ENCODE data around the gene MRPS16. TPM values are rescaled to one million over a fixed set of nuclear protein-coding genes. Genes with fewer than 3 reads are reported as not detected.
A peak's percentile ranks its signal among the peaks of the same experiment; 100 is the strongest.

MRPS16 gene
- total and polyA plus RNA-seq, 9 of the 15 experiments (the other 6 are each of a cell fraction or from before 2014, with no cell fraction given) = 65.0 to 239 (median 146) TPM

DNA sequence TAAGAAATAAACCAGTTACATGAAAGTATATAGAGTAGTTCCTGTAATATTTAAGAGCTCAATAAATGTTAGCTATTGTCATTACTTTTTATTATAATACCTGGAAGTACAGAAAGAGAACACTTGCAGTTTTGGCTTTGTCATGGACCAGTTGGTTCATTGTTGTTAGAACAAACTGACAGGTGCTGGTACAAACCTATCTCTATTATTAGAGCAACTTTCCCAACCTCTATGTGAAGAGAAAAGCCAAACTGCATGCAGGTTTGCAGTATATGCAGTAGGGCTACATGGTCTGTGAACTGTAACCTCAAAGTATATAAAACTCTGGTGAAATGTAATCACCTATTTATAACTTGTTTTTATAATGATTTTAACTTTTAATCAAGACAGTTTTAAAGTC is 25.8 kb downstream of the MRPS16 start:
- Histone ChIP-seq H3K9me1 (ENCODE audit: control insufficient read depth, insufficient read depth, low read length) (no peaks in the 10 kb centered on the region), H3K27me3 (ENCODE audit: control insufficient read depth in 2 of 2, insufficient read depth in 2 of 2, low read length in 2 of 2) (no peaks in the 10 kb centered on the region), H3K79me2 (ENCODE audit: control insufficient read depth, insufficient read depth, low read length) (no peaks in the 10 kb centered on the region), H3K4me2 (ENCODE audit: insufficient read depth, low read length) (no peak overlapping the region), H4K20me1 (replicated peaks; ENCODE audit: control insufficient read depth, insufficient read depth, low read length) (no peaks in the 10 kb centered on the region; the same call in 1 of the 2 replicates), H3K9ac (ENCODE audit: insufficient read depth in 1 of 2, low read depth in 2 of 2, low read length in 2 of 2) (no peak overlapping the region), H3K4me1 (replicated peaks in 1 of 2; ENCODE audit: control insufficient read depth in 2 of 2, insufficient read depth in 2 of 2, low read length in 2 of 2) (peaks cover 0 to 9% of the 10 kb centered on the region in 2 experiments; a peak in 3 of 5 replicates), H3K36me3 (ENCODE audit: control insufficient read depth, insufficient read depth, low read length) (no peaks in the 10 kb centered on the region), H3K4me3 (no peak overlapping the region), H3K27ac (ENCODE audit: extremely low read depth, low read depth, low read length) (no peak overlapping the region), H2AFZ (ENCODE audit: low read depth, low read length) (no peak overlapping the region), H3K9me3 (replicated peaks; ENCODE audit: control insufficient read depth, insufficient read depth, low read depth, low read length) (no peaks in the 10 kb centered on the region)
- BruUV-seq (replicated peaks) = no TSS peak
- no peak for FAIRE-seq
- intact Hi-C loops (cut with micrococcal nuclease) (no loop called here), in situ Hi-C loops (cut with MboI) (no loop called here)
- DNase-seq (ENCODE audit: extremely low read depth in 1 of 4, low spot score in 3 of 4) = no peak
- POLR2A ChIA-PET = interaction anchor here (1.5 to 2.5 kb wide), 5 partner anchors 7 to 20 kb away, joined by 3 to 13 read pairs (median 4); partner anchors contain the start of gene DNAJC9
- no peak for ATAC-seq
- CTCF ChIA-PET (ENCODE audit: low intra/inter-chr PET ratio) = no interaction called here
- TF ChIP-seq KDM5B (IDR thresholded peaks at IDR 0.05; ENCODE audit: insufficient replicate concordance, low read depth, low read length) = no peak
- 0 out of 2 replicates have a peak, but pooled peaks have one; percentile 43 for TF ChIP-seq ZNF551 (CRISPR knock-in tag; IDR thresholded peaks at IDR 0.05)

DNA sequence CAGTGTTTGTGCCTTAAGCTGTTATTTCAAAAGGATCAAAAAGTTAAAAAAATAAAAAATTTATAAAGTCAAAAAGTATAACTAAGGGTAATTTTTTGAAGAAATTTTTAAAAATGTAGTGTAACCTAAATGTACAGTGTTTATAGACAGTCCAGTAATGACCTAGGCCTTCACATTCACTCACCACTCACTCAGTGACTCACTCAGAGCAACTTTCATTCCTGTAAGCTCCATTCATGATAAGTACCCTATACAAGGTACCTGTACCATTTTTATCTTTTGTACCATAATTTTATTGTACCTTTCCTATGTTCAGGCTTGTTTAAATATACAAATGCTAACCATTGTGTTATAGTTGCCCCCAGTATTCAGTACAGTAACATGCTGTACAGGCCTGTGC is 26.9 kb downstream of the MRPS16 start:
- H3K4me2 ChIP-seq (ENCODE audit: insufficient read depth, low read length) = no peak overlapping the region
- no peak overlapping the region for H3K4me3 ChIP-seq
- no peaks in the 10 kb centered on the region for H3K9me1 ChIP-seq (ENCODE audit: control insufficient read depth, insufficient read depth, low read length)
- DNase-seq (ENCODE audit: extremely low read depth in 1 of 4, low spot score in 3 of 4) = no peak
- intact Hi-C loops (cut with micrococcal nuclease) (no loop called here), in situ Hi-C loops (cut with MboI) (no loop called here)
- ChIA-PET POLR2A (interaction anchor here (1.1 to 2.5 kb wide), 5 partner anchors 8 to 27 kb away, joined by 3 to 13 read pairs (median 4); partner anchors contain the start of genes DNAJC9 and MRPS16), CTCF (ENCODE audit: low intra/inter-chr PET ratio) (no interaction called here)
- no peaks in the 10 kb centered on the region for H3K79me2 ChIP-seq (ENCODE audit: control insufficient read depth, insufficient read depth, low read length)
- no peak overlapping the region for H3K9ac ChIP-seq (ENCODE audit: insufficient read depth in 1 of 2, low read depth in 2 of 2, low read length in 2 of 2)
- peak; percentile 40; the same call in 1 of the 3 replicates for ATAC-seq
- H3K9me3 ChIP-seq (replicated peaks; ENCODE audit: control insufficient read depth, insufficient read depth, low read depth, low read length) = no peaks in the 10 kb centered on the region
- H2AFZ ChIP-seq (ENCODE audit: low read depth, low read length) = no peak overlapping the region
- H3K4me1 ChIP-seq (replicated peaks in 1 of 2; ENCODE audit: control insufficient read depth in 2 of 2, insufficient read depth in 2 of 2, low read length in 2 of 2) = peaks cover 0 to 9% of the 10 kb centered on the region in 2 experiments; a peak in 3 of 5 replicates
- no peak for FAIRE-seq
- no peaks in the 10 kb centered on the region for H3K27me3 ChIP-seq (ENCODE audit: control insufficient read depth in 2 of 2, insufficient read depth in 2 of 2, low read length in 2 of 2)
- H3K27ac ChIP-seq (ENCODE audit: extremely low read depth, low read depth, low read length) = no peak overlapping the region
- TF ChIP-seq ZNF644 (tag; IDR thresholded peaks at IDR 0.05; ENCODE audit: low read depth) (no peak), FOSL1 (tag; conservative IDR thresholded peaks at IDR 0.05) (0 out of 2 replicates have a peak, but pooled peaks have one; percentile 26)
- no peaks in the 10 kb centered on the region for H3K36me3 ChIP-seq (ENCODE audit: control insufficient read depth, insufficient read depth, low read length)
- BruUV-seq (replicated peaks) = no TSS peak
- H4K20me1 ChIP-seq (replicated peaks; ENCODE audit: control insufficient read depth, insufficient read depth, low read length) = no peaks in the 10 kb centered on the region
